SK-N-SH (cell line): Measurements from ENCODE around the gene C10orf67. TPM values are rescaled to one million over a fixed set of nuclear protein-coding genes. Genes with fewer than 3 reads are reported as not detected.

Experiments
- CTCF ChIA-PET: fragments of 300-600, 350-600 bp; formaldehyde crosslinking; extraction: SDS; loops from one replicate; lab custom pipeline; 2021; lab: Yijun Ruan, JAX
- POLR2A ChIA-PET: fragments of 350-600 bp; sonication (Branson Sonifier 250); formaldehyde crosslinking; extraction: SDS; loops from one replicate; lab custom pipeline; 2020; ENCODE audit warnings: antibody characterized with exemption, inconsistent platforms; lab: Yijun Ruan, JAX
- DNase-seq: peaks from one replicate; pipeline ENCODE4 v3.0.0; 2012
- H2AFZ ChIP-seq: fragments of 200-600 bp; sonication (generic); 2 replicates; pipeline ENCODE4 v1.8.1; 2016; ENCODE audit warnings: antibody characterized with exemption, mild to moderate bottlenecking, low read depth
- H3F3A ChIP-seq: fragments of 200-600 bp; sonication (generic); replicated peaks from 2 replicates; pipeline ENCODE3; 2016; ENCODE audit warnings: antibody characterized with exemption, mild to moderate bottlenecking; ENCODE audit not compliant: insufficient read depth
- H3K27ac ChIP-seq, 2 experiments: fragments of 200-500 bp in 1 of 2; fragments of 200-600 bp in 1 of 2; sonication (Bioruptor generic) in 1 of 2; sonication (generic), shearing (Covaris generic) in 1 of 2; 2 replicates each; pipeline versions ENCODE4 v1.5.1 to v1.6.1; 2014 to 2016; ENCODE audit warnings: low read depth in 2 of 2, inconsistent platforms in 1 of 2, low read length in 1 of 2, mild to moderate bottlenecking in 1 of 2, mixed read lengths in 1 of 2
- H3K27me3 ChIP-seq: fragments of 200-600 bp; sonication (generic), shearing (Covaris generic); 2 replicates; pipeline ENCODE4 v1.6.1; 2016; ENCODE audit warnings: mixed run types; ENCODE audit not compliant: insufficient read depth
- H3K36me3 ChIP-seq, 2 experiments: fragments of 200-500 bp in 1 of 2; fragments of 200-600 bp in 1 of 2; sonication (Bioruptor generic) in 1 of 2; sonication (generic) in 1 of 2; replicated peaks in 1 of 2; 2 replicates each; pipeline versions ENCODE3 to v1.5.1; 2014 to 2016; ENCODE audit warnings: low read length in 1 of 2, mild to moderate bottlenecking in 1 of 2; ENCODE audit not compliant: insufficient read depth in 2 of 2, control insufficient read depth in 1 of 2
- H3K4me1 ChIP-seq, 2 experiments: fragments of 200-500 bp in 1 of 2; fragments of 200-600 bp in 1 of 2; sonication (Bioruptor generic) in 1 of 2; sonication (generic), shearing (Covaris generic) in 1 of 2; 2 replicates each; pipeline versions ENCODE4 v1.5.1 to v1.6.1; 2014 to 2016; ENCODE audit warnings: low read depth in 1 of 2, low read length in 1 of 2, mixed run types in 1 of 2; ENCODE audit not compliant: insufficient read depth in 2 of 2, control insufficient read depth in 1 of 2
- H3K4me2 ChIP-seq: fragments of 200-600 bp; sonication (generic), shearing (Covaris generic); 2 replicates; pipeline ENCODE4 v1.6.1; 2017; ENCODE audit warnings: mixed run types
- H3K4me3 ChIP-seq, 2 experiments: fragments of 200-500 bp in 1 of 2; fragments of 200-600 bp in 1 of 2; sonication (Bioruptor generic) in 1 of 2; sonication (generic), shearing (Covaris generic) in 1 of 2; 2 replicates each; pipeline versions ENCODE4 v1.5.1 to v1.8.1; 2014 to 2016; ENCODE audit warnings: low read depth in 2 of 2, inconsistent platforms in 1 of 2, low read length in 1 of 2, mild to moderate bottlenecking in 1 of 2, mixed read lengths in 1 of 2, moderate library complexity in 1 of 2
- H3K79me2 ChIP-seq: fragments of 200-600 bp; sonication (generic); 2 replicates; pipeline ENCODE4 v1.8.1; 2017; ENCODE audit warnings: mild to moderate bottlenecking; ENCODE audit not compliant: insufficient read depth
- H3K9ac ChIP-seq: fragments of 200-600 bp; sonication (generic); 2 replicates; pipeline ENCODE4 v1.6.1; 2017; ENCODE audit warnings: mixed run types
- H3K9me2 ChIP-seq: fragments of 200-600 bp; sonication (generic); 2 replicates; pipeline ENCODE4 v1.6.1; 2017; ENCODE audit warnings: mixed run types
- H3K9me3 ChIP-seq: fragments of 200-600 bp; sonication (generic); 2 replicates; pipeline ENCODE4 v1.6.1; 2017; ENCODE audit warnings: mixed run types, mild to moderate bottlenecking, moderate library complexity
- H4K20me1 ChIP-seq: fragments of 200-600 bp; sonication (generic); 2 replicates; pipeline ENCODE4 v1.6.1; 2017; ENCODE audit warnings: mild to moderate bottlenecking, mixed run types; ENCODE audit not compliant: insufficient read depth
- CHD2 ChIP-seq: fragments of 150-350 bp; IDR thresholded peaks from 2 replicates; pipeline ENCODE4 v1.6.1; 2018; ENCODE audit warnings: low read length; ENCODE audit not compliant: partially characterized antibody
- ELF1 ChIP-seq: IDR thresholded peaks from 2 replicates; pipeline ENCODE4 v1.4.0; 2012
- FOXJ3 ChIP-seq: sonication (generic); formaldehyde crosslinking; IDR thresholded peaks from 2 replicates; pipeline ENCODE4 v1.5.1; 2020; ENCODE audit warnings: mild to moderate bottlenecking, missing genetic modification reagents
- FOXM1 ChIP-seq: IDR thresholded peaks from 2 replicates; pipeline ENCODE4 v1.4.0; 2012; ENCODE audit warnings: low read depth, mild to moderate bottlenecking
- GABPA ChIP-seq: IDR thresholded peaks from 2 replicates; pipeline ENCODE4 v1.4.0; 2012; ENCODE audit warnings: low read depth, mild to moderate bottlenecking
- GATA2 ChIP-seq: sonication (generic); formaldehyde crosslinking; IDR thresholded peaks from 2 replicates; pipeline ENCODE4 v1.5.0; 2020; ENCODE audit warnings: mild to moderate bottlenecking, missing genetic modification reagents
- RCOR1 ChIP-seq: fragments of 150-350 bp; IDR thresholded peaks from 2 replicates; pipeline ENCODE4 v1.6.1; 2017; ENCODE audit warnings: antibody characterized with exemption, low read length
- RXRA ChIP-seq: IDR thresholded peaks from 2 replicates; pipeline ENCODE4 v1.4.0; 2012; ENCODE audit warnings: low read depth, mild to moderate bottlenecking, borderline replicate concordance
- SMC3 ChIP-seq: IDR thresholded peaks from 2 replicates; pipeline ENCODE4 v1.6.1; 2012; ENCODE audit warnings: low read depth, low read length, improper control_type of control experiment
- TAF1 ChIP-seq: IDR thresholded peaks from 2 replicates; pipeline ENCODE4 v1.6.1; 2012; ENCODE audit warnings: low read depth, mild to moderate bottlenecking, low read length, moderate library complexity, borderline replicate concordance
- TEAD4 ChIP-seq: IDR thresholded peaks from 2 replicates; pipeline ENCODE4 v1.4.0; 2012; ENCODE audit warnings: mild to moderate bottlenecking, borderline replicate concordance; ENCODE audit not compliant: insufficient read depth
- WGBS: methylation state at CpG from one replicate; pipeline ENCODE4 v1.1.6; 2017; ENCODE audit warnings: low lambda C conversion rate; 5-methylcytosine and 5-hydroxymethylcytosine counted together
- polyA plus RNA-seq, 3 experiments: library from polyadenylated mRNA; depleted of rRNA; stranded (reverse); fragments of >200 nt; gene quantifications; 2 replicates each; pipeline ENCODE4 v1.2.3, GENCODE V29; 2012
- TF ChIP-seq, protein P1 (sequence below): IDR thresholded peaks from 2 replicates; pipeline ENCODE4 v1.4.0; 2012; ENCODE audit warnings: low read depth
- TF ChIP-seq, protein P2 (sequence below): IDR thresholded peaks from 2 replicates; pipeline ENCODE4 v1.4.0; 2012; ENCODE audit warnings: low read depth, borderline replicate concordance
- TF ChIP-seq, protein P3 (sequence below): IDR thresholded peaks from 2 replicates; pipeline ENCODE4; 2012
- TF ChIP-seq, protein P4 (sequence below): IDR thresholded peaks from 2 replicates; pipeline ENCODE4 v1.6.1; 2012; ENCODE audit warnings: mild to moderate bottlenecking, low read depth, low read length, moderate library complexity
- TF ChIP-seq, protein P5 (sequence below): IDR thresholded peaks from 2 replicates; pipeline ENCODE4 v1.4.0; 2012; ENCODE audit warnings: low read depth, borderline replicate concordance
- TF ChIP-seq, protein P6 (sequence below): fragments of 200-600 bp; sonication (generic); IDR thresholded peaks from 2 replicates; pipeline ENCODE4 v1.6.1; 2017; ENCODE audit warnings: antibody characterized with exemption, mild to moderate bottlenecking, moderate library complexity

C10orf67 gene
- polyA plus RNA-seq, 1 of the 3 experiments (the other 2 are of a cell fraction): 0.97 TPM

DNA sequence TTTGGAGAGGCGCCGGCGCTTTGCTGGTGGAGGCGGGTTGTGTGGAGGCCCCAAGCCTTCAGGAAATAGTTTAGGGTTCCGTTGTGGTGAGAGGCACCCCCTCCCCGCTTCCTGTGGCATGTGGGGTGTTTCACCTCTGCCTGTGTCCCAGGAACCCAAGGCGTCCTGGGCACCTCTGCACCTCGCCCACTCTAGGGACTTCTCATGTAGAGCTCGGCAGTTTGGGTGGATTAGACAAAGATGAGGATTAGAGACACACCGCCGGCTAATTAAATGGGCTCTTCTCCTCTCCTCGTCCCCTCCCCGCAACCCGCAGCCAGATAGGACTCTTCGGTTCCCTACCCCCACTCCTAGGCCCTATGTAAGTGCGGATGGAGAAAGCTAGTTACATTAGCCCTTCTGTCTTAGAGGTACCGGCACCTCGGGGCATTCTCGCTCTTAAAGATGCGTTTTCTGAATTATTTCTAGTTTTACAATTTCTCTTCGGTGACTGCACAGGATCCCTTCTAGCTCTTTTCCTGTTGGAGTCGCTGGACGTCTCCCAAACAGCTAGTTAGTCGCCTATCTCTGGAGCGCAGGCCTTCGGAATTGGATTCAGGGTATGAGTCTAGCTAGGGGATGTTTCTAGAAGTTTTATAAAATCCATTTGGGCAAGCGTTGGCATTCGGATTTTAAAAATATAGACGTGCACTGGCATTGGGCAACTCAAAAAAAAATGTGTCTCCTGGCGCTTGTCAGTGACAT lies 144.7 kb downstream of the C10orf67 start (continued):
- TF ChIP-seq, protein P1, sequence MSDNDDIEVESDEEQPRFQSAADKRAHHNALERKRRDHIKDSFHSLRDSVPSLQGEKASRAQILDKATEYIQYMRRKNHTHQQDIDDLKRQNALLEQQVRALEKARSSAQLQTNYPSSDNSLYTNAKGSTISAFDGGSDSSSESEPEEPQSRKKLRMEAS: no peak
- TF ChIP-seq FOXJ3 (CRISPR knock-in tag) (no peak), GATA2 (CRISPR knock-in tag) (no peak), FOXM1 (no peak), RCOR1 (no peak)
- TF ChIP-seq, protein P2, sequence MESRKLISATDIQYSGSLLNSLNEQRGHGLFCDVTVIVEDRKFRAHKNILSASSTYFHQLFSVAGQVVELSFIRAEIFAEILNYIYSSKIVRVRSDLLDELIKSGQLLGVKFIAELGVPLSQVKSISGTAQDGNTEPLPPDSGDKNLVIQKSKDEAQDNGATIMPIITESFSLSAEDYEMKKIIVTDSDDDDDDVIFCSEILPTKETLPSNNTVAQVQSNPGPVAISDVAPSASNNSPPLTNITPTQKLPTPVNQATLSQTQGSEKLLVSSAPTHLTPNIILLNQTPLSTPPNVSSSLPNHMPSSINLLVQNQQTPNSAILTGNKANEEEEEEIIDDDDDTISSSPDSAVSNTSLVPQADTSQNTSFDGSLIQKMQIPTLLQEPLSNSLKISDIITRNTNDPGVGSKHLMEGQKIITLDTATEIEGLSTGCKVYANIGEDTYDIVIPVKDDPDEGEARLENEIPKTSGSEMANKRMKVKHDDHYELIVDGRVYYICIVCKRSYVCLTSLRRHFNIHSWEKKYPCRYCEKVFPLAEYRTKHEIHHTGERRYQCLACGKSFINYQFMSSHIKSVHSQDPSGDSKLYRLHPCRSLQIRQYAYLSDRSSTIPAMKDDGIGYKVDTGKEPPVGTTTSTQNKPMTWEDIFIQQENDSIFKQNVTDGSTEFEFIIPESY: no peak
- TF ChIP-seq, protein P3, sequence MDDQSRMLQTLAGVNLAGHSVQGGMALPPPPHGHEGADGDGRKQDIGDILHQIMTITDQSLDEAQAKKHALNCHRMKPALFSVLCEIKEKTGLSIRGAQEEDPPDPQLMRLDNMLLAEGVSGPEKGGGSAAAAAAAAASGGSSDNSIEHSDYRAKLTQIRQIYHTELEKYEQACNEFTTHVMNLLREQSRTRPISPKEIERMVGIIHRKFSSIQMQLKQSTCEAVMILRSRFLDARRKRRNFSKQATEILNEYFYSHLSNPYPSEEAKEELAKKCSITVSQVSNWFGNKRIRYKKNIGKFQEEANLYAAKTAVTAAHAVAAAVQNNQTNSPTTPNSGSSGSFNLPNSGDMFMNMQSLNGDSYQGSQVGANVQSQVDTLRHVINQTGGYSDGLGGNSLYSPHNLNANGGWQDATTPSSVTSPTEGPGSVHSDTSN: no peak

DNA sequence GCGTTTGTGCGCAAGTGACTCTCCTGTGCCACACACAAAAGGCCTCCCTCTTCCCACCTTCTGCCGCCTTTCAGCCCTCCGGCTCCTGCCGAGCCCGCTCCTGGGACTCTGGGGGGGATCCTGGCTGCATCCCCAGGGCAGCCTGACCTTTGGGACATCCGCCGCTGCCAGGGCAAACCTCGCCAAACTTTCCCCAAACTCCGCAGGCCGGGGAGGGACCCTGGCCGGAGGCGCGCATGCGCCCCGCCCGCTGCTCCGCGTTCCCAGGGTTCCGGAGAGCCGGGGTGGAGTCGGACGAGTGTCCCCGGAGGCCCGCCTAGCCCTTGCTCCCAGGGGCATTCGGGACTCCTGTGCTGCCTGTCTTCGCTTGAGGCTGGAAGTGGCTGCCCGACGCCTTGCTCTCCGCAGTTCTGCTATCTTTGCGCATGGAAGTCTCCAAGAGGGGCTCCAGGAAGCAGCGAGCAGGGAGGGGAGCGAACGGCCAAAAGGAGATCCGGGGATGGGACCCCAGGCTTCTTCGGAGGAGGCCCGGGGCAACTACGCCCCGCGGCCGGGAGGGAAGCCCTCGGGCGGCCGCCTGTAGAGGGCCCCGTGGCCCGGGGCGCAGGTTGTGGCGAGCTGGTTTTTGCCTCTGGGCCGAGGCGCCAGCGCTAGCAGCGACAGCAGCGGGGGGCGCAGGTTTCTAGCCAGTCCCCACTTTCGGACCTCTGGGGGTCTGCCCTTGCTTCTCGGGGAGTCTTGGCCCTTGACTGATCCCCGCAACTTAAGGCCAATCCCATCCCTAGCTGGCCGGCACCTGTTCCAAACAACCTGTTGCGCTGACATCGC lies 145.4 kb downstream of the C10orf67 start:
- peak; percentile 44 for DNase-seq
- Histone ChIP-seq H3K36me3 (no peaks in the 10 kb centered on the region), H3K4me3 (no peak overlapping the region), H2AFZ (no peak overlapping the region), H3K27ac (no peak overlapping the region), H3K27me3 (peaks cover 46% of the 10 kb centered on the region), H3F3A (no peaks in the 10 kb centered on the region), H3K9ac (no peak overlapping the region), H3K9me2 (no peaks in the 10 kb centered on the region), H4K20me1 (no peaks in the 10 kb centered on the region), H3K4me1 (no peaks in the 10 kb centered on the region; a peak in 1 of 4 replicates), H3K79me2 (no peaks in the 10 kb centered on the region), H3K4me2 (no peak overlapping the region), H3K9me3 (no peaks in the 10 kb centered on the region)
- ChIA-PET POLR2A (no interaction called here), CTCF (no interaction called here)
- 2% methylated on average over 30 of the region's 60 CpGs for WGBS
- no peak for TF ChIP-seq TEAD4
- no peak for TF ChIP-seq TAF1
- no peak for TF ChIP-seq RXRA
- TF ChIP-seq, protein P4, sequence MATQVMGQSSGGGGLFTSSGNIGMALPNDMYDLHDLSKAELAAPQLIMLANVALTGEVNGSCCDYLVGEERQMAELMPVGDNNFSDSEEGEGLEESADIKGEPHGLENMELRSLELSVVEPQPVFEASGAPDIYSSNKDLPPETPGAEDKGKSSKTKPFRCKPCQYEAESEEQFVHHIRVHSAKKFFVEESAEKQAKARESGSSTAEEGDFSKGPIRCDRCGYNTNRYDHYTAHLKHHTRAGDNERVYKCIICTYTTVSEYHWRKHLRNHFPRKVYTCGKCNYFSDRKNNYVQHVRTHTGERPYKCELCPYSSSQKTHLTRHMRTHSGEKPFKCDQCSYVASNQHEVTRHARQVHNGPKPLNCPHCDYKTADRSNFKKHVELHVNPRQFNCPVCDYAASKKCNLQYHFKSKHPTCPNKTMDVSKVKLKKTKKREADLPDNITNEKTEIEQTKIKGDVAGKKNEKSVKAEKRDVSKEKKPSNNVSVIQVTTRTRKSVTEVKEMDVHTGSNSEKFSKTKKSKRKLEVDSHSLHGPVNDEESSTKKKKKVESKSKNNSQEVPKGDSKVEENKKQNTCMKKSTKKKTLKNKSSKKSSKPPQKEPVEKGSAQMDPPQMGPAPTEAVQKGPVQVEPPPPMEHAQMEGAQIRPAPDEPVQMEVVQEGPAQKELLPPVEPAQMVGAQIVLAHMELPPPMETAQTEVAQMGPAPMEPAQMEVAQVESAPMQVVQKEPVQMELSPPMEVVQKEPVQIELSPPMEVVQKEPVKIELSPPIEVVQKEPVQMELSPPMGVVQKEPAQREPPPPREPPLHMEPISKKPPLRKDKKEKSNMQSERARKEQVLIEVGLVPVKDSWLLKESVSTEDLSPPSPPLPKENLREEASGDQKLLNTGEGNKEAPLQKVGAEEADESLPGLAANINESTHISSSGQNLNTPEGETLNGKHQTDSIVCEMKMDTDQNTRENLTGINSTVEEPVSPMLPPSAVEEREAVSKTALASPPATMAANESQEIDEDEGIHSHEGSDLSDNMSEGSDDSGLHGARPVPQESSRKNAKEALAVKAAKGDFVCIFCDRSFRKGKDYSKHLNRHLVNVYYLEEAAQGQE: no peak
- TF ChIP-seq, protein P1: no peak
- TF ChIP-seq, protein P5, sequence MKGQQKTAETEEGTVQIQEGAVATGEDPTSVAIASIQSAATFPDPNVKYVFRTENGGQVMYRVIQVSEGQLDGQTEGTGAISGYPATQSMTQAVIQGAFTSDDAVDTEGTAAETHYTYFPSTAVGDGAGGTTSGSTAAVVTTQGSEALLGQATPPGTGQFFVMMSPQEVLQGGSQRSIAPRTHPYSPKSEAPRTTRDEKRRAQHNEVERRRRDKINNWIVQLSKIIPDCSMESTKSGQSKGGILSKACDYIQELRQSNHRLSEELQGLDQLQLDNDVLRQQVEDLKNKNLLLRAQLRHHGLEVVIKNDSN: no peak
- no peak for TF ChIP-seq FOXJ3 (CRISPR knock-in tag)
- no peak for TF ChIP-seq FOXM1
- TF ChIP-seq, protein P6, sequence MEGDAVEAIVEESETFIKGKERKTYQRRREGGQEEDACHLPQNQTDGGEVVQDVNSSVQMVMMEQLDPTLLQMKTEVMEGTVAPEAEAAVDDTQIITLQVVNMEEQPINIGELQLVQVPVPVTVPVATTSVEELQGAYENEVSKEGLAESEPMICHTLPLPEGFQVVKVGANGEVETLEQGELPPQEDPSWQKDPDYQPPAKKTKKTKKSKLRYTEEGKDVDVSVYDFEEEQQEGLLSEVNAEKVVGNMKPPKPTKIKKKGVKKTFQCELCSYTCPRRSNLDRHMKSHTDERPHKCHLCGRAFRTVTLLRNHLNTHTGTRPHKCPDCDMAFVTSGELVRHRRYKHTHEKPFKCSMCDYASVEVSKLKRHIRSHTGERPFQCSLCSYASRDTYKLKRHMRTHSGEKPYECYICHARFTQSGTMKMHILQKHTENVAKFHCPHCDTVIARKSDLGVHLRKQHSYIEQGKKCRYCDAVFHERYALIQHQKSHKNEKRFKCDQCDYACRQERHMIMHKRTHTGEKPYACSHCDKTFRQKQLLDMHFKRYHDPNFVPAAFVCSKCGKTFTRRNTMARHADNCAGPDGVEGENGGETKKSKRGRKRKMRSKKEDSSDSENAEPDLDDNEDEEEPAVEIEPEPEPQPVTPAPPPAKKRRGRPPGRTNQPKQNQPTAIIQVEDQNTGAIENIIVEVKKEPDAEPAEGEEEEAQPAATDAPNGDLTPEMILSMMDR: no peak
- no peak for TF ChIP-seq ELF1
- no peak for TF ChIP-seq SMC3
- TF ChIP-seq CHD2: no peak
- no peak for TF ChIP-seq GABPA
- TF ChIP-seq GATA2 (CRISPR knock-in tag): no peak
